A549 (cell line): ENCODE measurements around the gene SPATS2. TPM values are rescaled to one million over a fixed set of nuclear protein-coding genes. Genes with fewer than 3 reads are reported as not detected.

Experiments used
- ATAC-seq, 2 experiments: fragments of 200-7000 bp in 1 of 2; fragments of >200 bp in 1 of 2; cut with Nextera tagmentation in 1 of 2; cut with Tn5 transposase in 1 of 2; 3 replicates each; pipeline versions ENCODE4 v1.8.0 to v1.9.1; 2018 to 2020; ENCODE audit warnings: mild to moderate bottlenecking in 1 of 2, moderate library complexity in 1 of 2
- CTCF ChIA-PET: fragments of 300-600 bp; sonication (Branson Sonifier 250); formaldehyde crosslinking; extraction: SDS; loops from one replicate; lab custom pipeline; 2021; ENCODE audit warnings: antibody characterized with exemption, inconsistent platforms; lab: Yijun Ruan, JAX
- POLR2A ChIA-PET: fragments of 350-600 bp; formaldehyde crosslinking; extraction: SDS; loops from one replicate; lab custom pipeline; 2021; ENCODE audit warnings: antibody characterized with exemption, inconsistent platforms; lab: Yijun Ruan, JAX
- DNase-seq, 2 experiments: peaks; one replicate each; pipeline versions ENCODE4 v3.0.0 to v3.0.0-alpha.2; 2011 to 2016; ENCODE audit warnings: low read depth in 1 of 2, low spot score in 1 of 2
- FAIRE-seq: peaks from 2 replicates; lab custom pipeline; 2011; peaks lifted over from hg19 to GRCh38; lab: Jason Lieb, UNC
- H3K27ac ChIP-seq, 2 experiments: fragments of >200 bp; sonication (Bioruptor Twin); formaldehyde crosslinking; 3 replicates each; pipeline ENCODE4 v1.5.1; 2016 to 2017
- H3K4me1 ChIP-seq: fragments of >200 bp; sonication (Bioruptor Twin); formaldehyde crosslinking; 3 replicates; pipeline ENCODE4 v1.6.1; 2016
- H3K4me2 ChIP-seq: fragments of >200 bp; sonication (Bioruptor Twin); formaldehyde crosslinking; 3 replicates; pipeline ENCODE4 v1.6.1; 2016
- H3K4me3 ChIP-seq: fragments of >200 bp; sonication (Bioruptor Twin); formaldehyde crosslinking; 3 replicates; pipeline ENCODE4 v1.5.1; 2016
- H3K9me3 ChIP-seq: fragments of >200 bp; sonication (Bioruptor Twin); formaldehyde crosslinking; 3 replicates; pipeline ENCODE4 v1.6.1; 2016
- ATOH8 ChIP-seq: fragments of 250-450 bp; sonication (Bioruptor Pico); IDR thresholded peaks from 2 replicates; pipeline ENCODE4 v1.5.0; 2020; ENCODE audit warnings: low read depth, mild to moderate bottlenecking, moderate library complexity
- CEBPB ChIP-seq, 2 experiments: fragments of >200 bp in 1 of 2; sonication (Bioruptor Twin) in 1 of 2; formaldehyde crosslinking in 1 of 2; IDR thresholded peaks; 2 replicates each; pipeline ENCODE4 v1.6.1; 2012 to 2016
- CHD4 ChIP-seq: fragments of 200-600 bp; sonication (generic); IDR thresholded peaks from 2 replicates; pipeline ENCODE4 v1.6.1; 2016; ENCODE audit warnings: antibody characterized with exemption, mild to moderate bottlenecking, borderline replicate concordance
- CTCF ChIP-seq: fragments of >200 bp; sonication (Bioruptor Twin); formaldehyde crosslinking; IDR thresholded peaks from 3 replicates; pipeline ENCODE4 v1.5.1; 2016
- E2F6 ChIP-seq: IDR thresholded peaks from 2 replicates; pipeline ENCODE4 v1.6.1; 2012; ENCODE audit warnings: low read depth, borderline replicate concordance
- EHMT2 ChIP-seq: fragments of 200-600 bp; sonication (generic); IDR thresholded peaks from 2 replicates; pipeline ENCODE4 v1.6.1; 2016; ENCODE audit warnings: antibody characterized with exemption, low read depth, mild to moderate bottlenecking, moderate library complexity
- FOXS1 ChIP-seq: fragments of 250-450 bp; sonication (Bioruptor Pico); IDR thresholded peaks from 2 replicates; pipeline ENCODE4 v1.5.0; 2020; ENCODE audit warnings: mild to moderate bottlenecking, moderate library complexity
- HDAC2 ChIP-seq: fragments of 200-600 bp; sonication (generic); IDR thresholded peaks from 2 replicates; pipeline ENCODE4 v1.6.1; 2016
- HEYL ChIP-seq: fragments of 250-450 bp; sonication (Bioruptor Pico); IDR thresholded peaks from 2 replicates; pipeline ENCODE4 v1.8.0; 2021; ENCODE audit warnings: mild to moderate bottlenecking, moderate library complexity
- JUN ChIP-seq, 2 experiments: fragments of >200 bp; sonication (Bioruptor Twin); formaldehyde crosslinking; IDR thresholded peaks; 2 replicates in 1 of 2; 3 replicates in 1 of 2; pipeline ENCODE4 v1.6.1; 2016 to 2017
- MAFK ChIP-seq: fragments of 450-650 bp; IDR thresholded peaks from 2 replicates; pipeline ENCODE4 v1.6.1; 2014; ENCODE audit not compliant: partially characterized antibody
- MAZ ChIP-seq: fragments of 150-350 bp; IDR thresholded peaks from 2 replicates; pipeline ENCODE4 v1.6.1; 2014; ENCODE audit warnings: antibody characterized with exemption, low read depth, low read length, borderline replicate concordance
- NPAS2 ChIP-seq: fragments of 250-450 bp; sonication (Bioruptor Pico); IDR thresholded peaks from 2 replicates; pipeline ENCODE4 v1.8.0; 2022; ENCODE audit warnings: mild to moderate bottlenecking, moderate library complexity, borderline replicate concordance
- PBX3 ChIP-seq: IDR thresholded peaks from 2 replicates; pipeline ENCODE4 v1.6.1; 2012
- RARB ChIP-seq: fragments of 250-450 bp; sonication (Bioruptor Pico); IDR thresholded peaks from 2 replicates; pipeline ENCODE4 v1.8.0; 2021; ENCODE audit warnings: mild to moderate bottlenecking, moderate library complexity
- REST ChIP-seq: fragments of 200-600 bp; sonication (generic); IDR thresholded peaks from 2 replicates; pipeline ENCODE4 v1.6.1; 2016; ENCODE audit warnings: antibody characterized with exemption, mild to moderate bottlenecking, moderate library complexity
- RNF2 ChIP-seq: fragments of 200-600 bp; sonication (generic); IDR thresholded peaks from 2 replicates; pipeline ENCODE4 v1.6.1; 2016; ENCODE audit warnings: low read depth, mild to moderate bottlenecking, antibody characterized with exemption, moderate library complexity, borderline replicate concordance
- TFCP2L1 ChIP-seq: fragments of 250-450 bp; sonication (Bioruptor Pico); IDR thresholded peaks from 2 replicates; pipeline ENCODE4 v1.5.0; 2021; ENCODE audit warnings: mild to moderate bottlenecking
- ZFP36 ChIP-seq: fragments of 450-650 bp; IDR thresholded peaks from 2 replicates; pipeline ENCODE4 v1.6.1; 2014; ENCODE audit warnings: borderline replicate concordance; ENCODE audit not compliant: partially characterized antibody
- ZNF302 ChIP-seq: fragments of 250-450 bp; sonication (Bioruptor Pico); IDR thresholded peaks from 2 replicates; pipeline ENCODE4 v1.9.0; 2021; ENCODE audit warnings: inconsistent platforms, mild to moderate bottlenecking, moderate library complexity
- WGBS: methylation state at CpG from one replicate; pipeline ENCODE4 v1.1.6; 2017; ENCODE audit errors: missing lambda C conversion rate; 5-methylcytosine and 5-hydroxymethylcytosine counted together
- polyA plus RNA-seq, 4 experiments: library from polyadenylated mRNA; depleted of rRNA in 3 of 4; stranded (reverse); fragments of >200 nt; fragmentation: RNase III in 1 of 4; extraction: RNeasy Plus Mini Kit Qiagen cat#74134 plus additional on column Dnase treatment in 1 of 4; gene quantifications; 2 replicates in 3 of 4; 3 replicates in 1 of 4; pipeline ENCODE4 v1.2.3, GENCODE V29; 2011 to 2017

Gene SPATS2
- polyA plus RNA-seq, 2 of the 4 experiments (the other 2 are of a cell fraction): 37.7 to 154 TPM

- no peak for TF ChIP-seq HEYL (CRISPR knock-in tag)
- TF ChIP-seq ZNF302 (CRISPR knock-in tag): no peak
- TF ChIP-seq EHMT2: no peak
- no peak for TF ChIP-seq NPAS2
Observed at GRCh38 chr12:49521389-49521788, 154.1 kb downstream of the SPATS2 start (continued).

- DNase-seq (no peak), FAIRE-seq (no peak), ATAC-seq (no peak)
- no peaks in the 10 kb centered on the region for H3K4me1 ChIP-seq
- ChIA-PET POLR2A (interaction anchor here (0.7 kb wide), 1 partner anchor 158 kb away, joined by 3 read pairs; the partner anchor contains the start of gene SPATS2), CTCF (interaction anchor here (0.6 to 7.9 kb wide), 8 partner anchors 8 to 183 kb away, joined by 3 to 67 read pairs (median 14); partner anchors contain the start of gene DNAJC22)
- H3K4me3 ChIP-seq: no peak overlapping the region
- no peak overlapping the region for H3K4me2 ChIP-seq
- WGBS: 77% methylated on average over 6 of the region's 6 CpGs
- no peak overlapping the region for H3K27ac ChIP-seq
- no peak for TF ChIP-seq TFCP2L1 (CRISPR knock-in tag)
- TF ChIP-seq JUN (IDR thresholded peaks at IDR 0.05): no peak
- no peak for TF ChIP-seq RARB (CRISPR knock-in tag)
- TF ChIP-seq, all 56 proteins: peak for 0
- H3K9me3 ChIP-seq: no peaks in the 10 kb centered on the region
Observed at GRCh38 chr12:49524660-49525324, 157.5 kb downstream of the SPATS2 start.

- 94% methylated on average over 7 of the region's 7 CpGs for WGBS
- Histone ChIP-seq H3K4me3 (no peak overlapping the region), H3K4me1 (no peaks in the 10 kb centered on the region), H3K9me3 (no peaks in the 10 kb centered on the region), H3K4me2 (no peak overlapping the region), H3K27ac (no peak overlapping the region)
- CTCF ChIA-PET: interaction anchor here (0.7 to 7.9 kb wide), 10 partner anchors 8 to 194 kb away, joined by 3 to 67 read pairs (median 10); partner anchors contain the start of gene DNAJC22
- ATAC-seq: no peak
- FAIRE-seq: no peak
- TF ChIP-seq RNF2 (no peak), FOXS1 (no peak), PBX3 (no peak), ZFP36 (no peak), HDAC2 (no peak), E2F6 (no peak), REST (no peak), CTCF (no peak), ZNF302 (CRISPR knock-in tag) (no peak), CHD4 (no peak), CEBPB (IDR thresholded peaks at IDR 0.05) (no peak), MAFK (no peak), ATOH8 (CRISPR knock-in tag) (no peak), MAZ (no peak)
- no peak for DNase-seq
- POLR2A ChIA-PET: no interaction called here
Observed at GRCh38 chr12:49525942-49526341, 158.7 kb downstream of the SPATS2 start.
